ENCODE measurements around the gene TCEAL6.
A peak's percentile ranks its signal among the peaks of the same experiment; 100 is the strongest.
"Not testable (repeated sequence)": the region's sequence is repeated elsewhere in the genome, so short reads cannot be mapped to it uniquely, and the experiment has no call there.

Gene TCEAL6

GRCh38 chrX:102142274-102142673 lies at the start of gene TCEAL6:
Gene TCEAL6 (minus strand): TSS chrX:102142481.
- not testable (repeated sequence) for H3K27ac ChIP-seq (ENCODE audit: low read length); H3K36me3 ChIP-seq (ENCODE audit: control insufficient read depth, low read depth, low read length); H3K4me3 ChIP-seq (ENCODE audit: low read length); H3K27me3 ChIP-seq (ENCODE audit: control insufficient read depth, insufficient read depth, low read length); H3K9ac ChIP-seq (ENCODE audit: low read length); H3K4me1 ChIP-seq (ENCODE audit: control insufficient read depth, low read depth, low read length); H3K9me3 ChIP-seq (ENCODE audit: control insufficient read depth, low read depth, low read length)

- Histone ChIP-seq H3K27me3 (ENCODE audit: control insufficient read depth, insufficient read depth, low read length) (no peaks in the 10 kb centered on the region), H3K9ac (ENCODE audit: low read length) (no peak overlapping the region), H3K9me3 (ENCODE audit: control insufficient read depth, low read depth, low read length) (peaks cover 18% of the 10 kb centered on the region), H3K4me1 (ENCODE audit: control insufficient read depth, low read depth, low read length) (no peaks in the 10 kb centered on the region), H3K27ac (ENCODE audit: low read length) (no peak overlapping the region), H3K4me3 (ENCODE audit: low read length) (no peak overlapping the region), H3K36me3 (ENCODE audit: control insufficient read depth, low read depth, low read length) (no peaks in the 10 kb centered on the region)
Measured at GRCh38 chrX:102185967-102186720, 43.9 kb upstream of the TCEAL6 start.

- peak within 1 kb of the TSS; percentile 80 for H3K4me3 ChIP-seq (ENCODE audit: low read length)
- H3K9ac ChIP-seq (ENCODE audit: low read length), result peak within 1 kb of the TSS; percentile 50
- no peak within 1 kb of the TSS for H3K27ac ChIP-seq (ENCODE audit: low read length)
Measured at GRCh38 chrX:102155806-102156179, 13.5 kb upstream of the TCEAL6 start, which contains the start of gene BEX5. Gene BEX5 (minus strand): TSS chrX:102155977. CDS start chrX:102154265, 1,712 bp downstream.

GRCh38 chrX:102154900-102155805 lies 12.9 kb upstream of the TCEAL6 start:
- Histone ChIP-seq H3K27ac (ENCODE audit: low read length) (no peak overlapping the region), H3K9ac (ENCODE audit: low read length) (peak overlapping the region; percentile 50), H3K27me3 (ENCODE audit: control insufficient read depth, insufficient read depth, low read length) (peaks cover 6% of the 10 kb centered on the region), H3K36me3 (ENCODE audit: control insufficient read depth, low read depth, low read length) (no peaks in the 10 kb centered on the region), H3K4me1 (ENCODE audit: control insufficient read depth, low read depth, low read length) (no peaks in the 10 kb centered on the region), H3K4me3 (ENCODE audit: low read length) (peak overlapping the region; percentile 80), H3K9me3 (ENCODE audit: control insufficient read depth, low read depth, low read length) (peaks cover 17% of the 10 kb centered on the region)

More at GRCh38 chrX:102155806-102156179, 13.5 kb upstream of the TCEAL6 start, which contains the start of gene BEX5:
- Histone ChIP-seq H3K4me1 (ENCODE audit: control insufficient read depth, low read depth, low read length) (no peaks in the 10 kb centered on the region), H3K27me3 (ENCODE audit: control insufficient read depth, insufficient read depth, low read length) (peaks cover 6% of the 10 kb centered on the region), H3K36me3 (ENCODE audit: control insufficient read depth, low read depth, low read length) (no peaks in the 10 kb centered on the region), H3K9me3 (ENCODE audit: control insufficient read depth, low read depth, low read length) (peaks cover 17% of the 10 kb centered on the region)

- peak overlapping the region; percentile 15 for H3K9ac ChIP-seq (ENCODE audit: low read length)
- H3K27ac ChIP-seq (ENCODE audit: low read length), result no peak overlapping the region
- peaks cover 6% of the 10 kb centered on the region for H3K27me3 ChIP-seq (ENCODE audit: control insufficient read depth, insufficient read depth, low read length)
Measured at GRCh38 chrX:102154218-102154860, 12.1 kb upstream of the TCEAL6 start.

DNA sequence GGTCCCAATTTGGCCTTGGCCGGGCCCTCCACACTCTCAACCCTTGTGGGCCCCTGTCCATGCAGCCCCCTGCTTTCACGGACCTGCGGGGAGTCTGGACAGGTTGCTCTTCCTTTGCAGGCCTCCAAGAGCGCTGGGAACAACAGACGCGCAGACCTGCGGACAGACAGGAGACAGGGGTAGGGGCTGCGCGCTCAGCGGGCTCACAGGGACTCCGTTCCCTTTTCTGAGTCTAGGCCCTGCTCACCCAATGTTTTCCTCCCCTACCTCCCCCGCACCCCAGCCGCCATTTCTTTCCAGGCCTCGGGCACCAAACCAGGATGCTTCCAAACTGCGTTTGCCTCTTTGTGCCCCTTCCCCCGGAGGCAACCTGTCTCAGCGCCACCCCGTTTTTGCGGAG lies 650 bp downstream of the TCEAL6 start:
- H3K9ac ChIP-seq (ENCODE audit: low read length); H3K27me3 ChIP-seq (ENCODE audit: control insufficient read depth, insufficient read depth, low read length); H3K27ac ChIP-seq (ENCODE audit: low read length); H3K4me3 ChIP-seq (ENCODE audit: low read length); H3K4me1 ChIP-seq (ENCODE audit: control insufficient read depth, low read depth, low read length); H3K36me3 ChIP-seq (ENCODE audit: control insufficient read depth, low read depth, low read length): not testable (repeated sequence)
- peaks cover 11% of the 10 kb centered on the region for H3K9me3 ChIP-seq (ENCODE audit: control insufficient read depth, low read depth, low read length)

More at GRCh38 chrX:102154218-102154860, 12.1 kb upstream of the TCEAL6 start:
- H3K4me1 ChIP-seq (ENCODE audit: control insufficient read depth, low read depth, low read length), result no peaks in the 10 kb centered on the region
- H3K9me3 ChIP-seq (ENCODE audit: control insufficient read depth, low read depth, low read length), result peaks cover 14% of the 10 kb centered on the region
- peak overlapping the region; percentile 80 for H3K4me3 ChIP-seq (ENCODE audit: low read length)
- H3K36me3 ChIP-seq (ENCODE audit: control insufficient read depth, low read depth, low read length), result no peaks in the 10 kb centered on the region

DNA sequence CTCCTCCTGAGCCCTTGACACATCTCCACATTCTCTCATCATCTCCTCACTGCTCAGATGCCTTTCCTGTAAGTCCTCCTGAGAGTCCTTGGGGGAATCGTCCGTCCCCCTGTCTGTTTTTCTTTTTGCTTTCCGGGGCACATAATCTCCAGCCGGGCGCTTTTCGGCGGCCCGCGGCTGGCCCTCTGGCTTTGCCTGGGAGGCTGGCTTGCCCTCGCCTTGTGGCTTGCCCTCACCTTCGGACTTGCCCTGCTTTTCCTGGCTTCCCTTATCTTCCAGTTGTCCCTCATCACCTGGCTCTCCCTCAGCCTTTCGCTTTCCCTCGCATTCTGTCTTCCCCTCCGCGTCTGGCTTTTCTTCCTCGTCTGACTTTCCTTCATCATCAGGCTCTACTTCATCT lies 1.4 kb downstream of the TCEAL6 start:
- H3K4me1 ChIP-seq (ENCODE audit: control insufficient read depth, low read depth, low read length); H3K4me3 ChIP-seq (ENCODE audit: low read length); H3K9ac ChIP-seq (ENCODE audit: low read length); H3K36me3 ChIP-seq (ENCODE audit: control insufficient read depth, low read depth, low read length); H3K27ac ChIP-seq (ENCODE audit: low read length); H3K27me3 ChIP-seq (ENCODE audit: control insufficient read depth, insufficient read depth, low read length): not testable (repeated sequence)
- H3K9me3 ChIP-seq (ENCODE audit: control insufficient read depth, low read depth, low read length), result peaks cover 17% of the 10 kb centered on the region

DNA sequence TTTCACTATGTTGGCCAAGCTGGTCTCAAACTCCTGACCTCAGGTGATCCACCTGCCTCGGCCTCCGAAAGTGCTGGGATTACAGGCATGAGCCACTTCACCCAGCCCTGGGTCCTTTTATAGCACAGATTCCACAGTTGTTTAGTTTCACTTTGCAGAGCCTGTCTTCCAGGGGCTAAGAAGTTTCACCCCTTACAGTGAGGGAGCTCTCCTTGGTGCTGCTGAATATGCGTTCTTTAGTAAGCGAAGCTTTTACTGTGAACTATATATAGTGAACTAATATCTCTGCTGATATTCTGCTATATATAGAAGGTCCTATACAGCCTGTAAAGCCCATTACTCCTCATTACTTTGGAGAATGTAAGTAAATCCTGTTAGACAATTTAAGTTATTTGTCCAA lies 4.2 kb downstream of the TCEAL6 start:
- Histone ChIP-seq H3K36me3 (ENCODE audit: control insufficient read depth, low read depth, low read length) (no peaks in the 10 kb centered on the region), H3K27ac (ENCODE audit: low read length) (no peak overlapping the region), H3K9ac (ENCODE audit: low read length) (no peak overlapping the region), H3K4me1 (ENCODE audit: control insufficient read depth, low read depth, low read length) (no peaks in the 10 kb centered on the region), H3K4me3 (ENCODE audit: low read length) (no peak overlapping the region), H3K9me3 (ENCODE audit: control insufficient read depth, low read depth, low read length) (peaks cover 28% of the 10 kb centered on the region), H3K27me3 (ENCODE audit: control insufficient read depth, insufficient read depth, low read length) (no peaks in the 10 kb centered on the region)

- H3K9ac ChIP-seq (ENCODE audit: low read length), result no peak overlapping the region
- H3K27ac ChIP-seq (ENCODE audit: low read length), result no peak overlapping the region
- peaks cover 13% of the 10 kb centered on the region for H3K9me3 ChIP-seq (ENCODE audit: control insufficient read depth, low read depth, low read length)
Measured at GRCh38 chrX:102129473-102129872, 12.8 kb downstream of the TCEAL6 start.

DNA sequence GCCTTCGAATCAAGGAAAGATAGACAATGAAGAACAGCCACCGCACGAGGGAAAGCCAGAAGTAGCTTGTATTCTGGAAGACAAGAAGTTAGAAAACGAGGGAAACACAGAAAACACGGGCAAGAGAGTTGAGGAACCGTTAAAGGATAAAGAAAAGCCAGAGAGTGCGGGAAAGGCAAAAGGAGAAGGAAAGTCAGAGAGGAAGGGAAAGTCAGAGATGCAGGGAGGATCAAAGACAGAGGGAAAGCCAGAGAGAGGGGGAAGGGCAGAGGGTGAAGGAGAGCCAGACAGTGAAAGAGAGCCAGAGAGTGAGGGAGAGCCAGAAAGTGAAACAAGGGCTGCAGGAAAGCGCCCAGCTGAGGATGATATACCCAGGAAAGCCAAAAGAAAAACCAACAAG lies 15.4 kb downstream of the TCEAL6 start:
- Histone ChIP-seq H3K4me3 (ENCODE audit: low read length) (peak overlapping the region; percentile 62), H3K27me3 (ENCODE audit: control insufficient read depth, insufficient read depth, low read length) (peaks cover 14% of the 10 kb centered on the region), H3K4me1 (ENCODE audit: control insufficient read depth, low read depth, low read length) (peaks cover 4% of the 10 kb centered on the region), H3K36me3 (ENCODE audit: control insufficient read depth, low read depth, low read length) (no peaks in the 10 kb centered on the region), H3K27ac (ENCODE audit: low read length) (no peak overlapping the region), H3K9ac (ENCODE audit: low read length) (no peak overlapping the region), H3K9me3 (ENCODE audit: control insufficient read depth, low read depth, low read length) (peaks cover 7% of the 10 kb centered on the region)

More at GRCh38 chrX:102129473-102129872, 12.8 kb downstream of the TCEAL6 start:
- H3K4me3 ChIP-seq (ENCODE audit: low read length), result no peak overlapping the region
- peaks cover 10% of the 10 kb centered on the region for H3K27me3 ChIP-seq (ENCODE audit: control insufficient read depth, insufficient read depth, low read length)
- H3K4me1 ChIP-seq (ENCODE audit: control insufficient read depth, low read depth, low read length), result peaks cover 4% of the 10 kb centered on the region
- H3K36me3 ChIP-seq (ENCODE audit: control insufficient read depth, low read depth, low read length), result no peaks in the 10 kb centered on the region

- peak overlapping the region; percentile 62 for H3K4me3 ChIP-seq (ENCODE audit: low read length)
- H3K36me3 ChIP-seq (ENCODE audit: control insufficient read depth, low read depth, low read length); H3K9ac ChIP-seq (ENCODE audit: low read length): not testable (repeated sequence)
Measured at GRCh38 chrX:102126080-102126818, 16.0 kb downstream of the TCEAL6 start.

More at GRCh38 chrX:102126080-102126818, 16.0 kb downstream of the TCEAL6 start:
- H3K27me3 ChIP-seq (ENCODE audit: control insufficient read depth, insufficient read depth, low read length), result peaks cover 14% of the 10 kb centered on the region
- H3K27ac ChIP-seq (ENCODE audit: low read length); H3K4me1 ChIP-seq (ENCODE audit: control insufficient read depth, low read depth, low read length); H3K9me3 ChIP-seq (ENCODE audit: control insufficient read depth, low read depth, low read length): not testable (repeated sequence)

All from iPS-18a (cell line).